CD4-positive, alpha-beta T cell treated with Interleukin-12 subunit alpha and Interleukin-12 subunit beta, for 1 hour (primary cell): ENCODE data around the gene KRTAP12-3.
"Not testable (repeated sequence)": the region's sequence is repeated elsewhere in the genome, so short reads cannot be mapped to it uniquely, and the experiment has no call there.

Experiments used
- DNase-seq: peaks from one replicate; pipeline ENCODE4 v3.0.0-alpha.2; 2020

KRTAP12-3 gene

DNA sequence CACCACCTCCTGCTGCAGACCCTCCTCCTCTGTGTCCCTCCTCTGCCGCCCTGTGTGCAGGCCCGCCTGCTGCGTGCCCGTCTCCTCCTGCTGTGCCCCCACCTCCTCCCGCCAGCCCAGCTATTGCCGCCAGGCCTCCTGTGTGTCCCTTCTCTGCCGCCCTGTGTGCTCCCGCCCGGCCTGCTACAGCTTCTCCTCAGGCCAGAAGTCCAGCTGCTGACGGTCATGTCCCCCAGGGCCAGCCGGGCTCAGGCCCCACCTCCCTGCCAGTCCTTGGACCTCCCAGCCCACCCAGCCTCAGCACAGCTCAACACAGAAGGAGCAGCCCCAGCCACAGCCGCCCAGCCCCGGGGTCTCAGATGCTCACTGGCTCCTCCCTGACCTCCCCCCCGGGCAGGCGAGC lies 29.9 kb upstream of the KRTAP12-3 start:
- not testable (repeated sequence) for DNase-seq

DNA sequence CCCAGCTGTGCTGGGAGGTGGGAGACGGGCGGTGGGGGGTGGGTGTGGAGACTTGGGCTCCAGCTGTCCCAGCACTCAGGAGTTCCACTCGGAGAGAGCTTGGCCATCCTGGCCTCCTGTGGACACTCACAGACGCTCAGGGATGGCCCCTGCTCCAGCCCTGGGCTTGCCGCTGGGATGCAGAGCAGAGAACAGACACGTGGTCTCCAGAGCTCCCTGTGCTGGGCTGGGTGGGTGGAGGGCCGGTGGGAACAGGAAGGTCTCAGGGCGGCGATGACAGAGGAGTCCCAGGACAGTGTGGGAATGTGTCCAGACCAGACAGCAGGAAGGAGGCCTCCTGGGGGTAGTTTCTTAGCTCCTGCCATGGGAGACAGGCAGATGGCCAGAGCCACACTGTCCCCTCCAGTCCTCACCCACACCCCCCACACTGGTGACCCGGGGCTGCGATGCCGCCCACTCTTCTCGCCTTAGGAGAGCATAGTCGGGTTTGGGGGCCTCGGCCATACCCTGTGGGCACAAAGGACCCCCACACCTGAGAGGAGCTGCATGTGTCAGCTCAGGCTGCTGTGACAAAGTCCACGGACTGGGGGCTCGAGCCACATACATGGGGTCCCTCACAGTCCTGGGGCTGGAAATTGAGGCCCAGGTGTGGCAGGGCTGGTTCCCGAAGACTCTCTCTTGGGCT lies 28.9 kb upstream of the KRTAP12-3 start:
- no peak for DNase-seq

DNA sequence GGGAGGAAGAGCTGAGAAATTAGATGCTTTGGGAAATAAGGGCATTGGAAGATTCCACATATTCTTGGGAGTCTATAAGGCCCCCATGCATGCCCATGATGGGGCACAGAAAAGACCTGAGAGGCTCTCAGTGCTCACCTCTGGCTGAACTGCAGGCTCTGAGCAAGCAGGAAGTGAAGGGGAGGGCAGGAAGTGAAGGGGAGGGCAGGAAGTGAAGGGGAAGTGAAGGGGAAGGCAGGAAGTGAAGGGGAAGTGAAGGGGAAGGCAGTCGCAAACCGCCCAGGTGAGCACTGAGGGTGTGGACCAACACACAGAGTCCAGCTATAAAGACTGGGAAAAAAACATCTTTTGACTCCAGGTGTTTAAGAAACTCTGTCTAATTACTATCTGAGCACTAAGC lies 27.3 kb upstream of the KRTAP12-3 start:
- peak; percentile 12 for DNase-seq

GRCh38 chr21:44632067-44632466 lies 25.7 kb upstream of the KRTAP12-3 start:
- no peak for DNase-seq

DNA sequence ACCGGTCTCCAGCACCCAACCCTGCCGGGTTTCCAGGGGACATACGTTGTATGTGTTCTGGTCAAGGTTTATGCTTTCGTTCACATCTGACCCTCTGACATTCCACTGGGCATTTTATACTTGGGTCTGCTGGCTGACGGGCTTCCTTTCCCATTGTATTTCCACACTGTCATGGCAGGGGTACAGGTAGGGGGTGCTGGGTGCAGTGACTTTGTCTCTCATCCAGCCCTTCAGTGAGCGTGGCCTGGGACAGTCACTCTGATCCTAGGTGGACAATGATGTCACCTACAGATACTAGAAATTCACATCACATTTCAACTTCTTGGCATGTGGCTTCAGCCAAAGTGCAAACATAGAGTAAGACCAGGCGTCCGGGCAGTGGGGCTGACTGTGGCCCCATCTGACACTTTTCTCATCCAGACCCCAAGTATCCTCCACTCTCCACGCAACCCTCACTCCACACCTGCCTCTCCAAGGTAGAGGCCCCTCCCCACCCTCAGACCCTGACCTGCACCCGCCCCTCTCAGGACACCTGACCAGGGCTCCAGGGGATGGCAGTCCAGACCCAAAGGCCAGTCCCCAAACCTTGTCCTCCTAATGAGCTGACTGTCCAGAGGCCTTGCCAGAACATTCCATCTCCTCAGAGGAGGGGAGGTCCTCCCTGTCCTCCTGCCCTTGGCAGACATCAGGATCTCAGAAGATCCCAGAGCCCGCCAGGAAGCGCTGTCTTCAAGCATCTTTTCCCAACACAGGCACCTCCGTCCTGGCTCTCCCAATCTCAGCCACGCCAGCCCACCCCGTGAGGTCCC lies 21.3 kb upstream of the KRTAP12-3 start:
- no peak for DNase-seq

- DNase-seq: no peak
Observed at GRCh38 chr21:44637018-44637850, 20.5 kb upstream of the KRTAP12-3 start, which contains the start of gene KRTAP10-10. Gene KRTAP10-10, plus strand, starts transcription at chr21:44637356. Its CDS starts 62 bp downstream, at chr21:44637418.

DNA sequence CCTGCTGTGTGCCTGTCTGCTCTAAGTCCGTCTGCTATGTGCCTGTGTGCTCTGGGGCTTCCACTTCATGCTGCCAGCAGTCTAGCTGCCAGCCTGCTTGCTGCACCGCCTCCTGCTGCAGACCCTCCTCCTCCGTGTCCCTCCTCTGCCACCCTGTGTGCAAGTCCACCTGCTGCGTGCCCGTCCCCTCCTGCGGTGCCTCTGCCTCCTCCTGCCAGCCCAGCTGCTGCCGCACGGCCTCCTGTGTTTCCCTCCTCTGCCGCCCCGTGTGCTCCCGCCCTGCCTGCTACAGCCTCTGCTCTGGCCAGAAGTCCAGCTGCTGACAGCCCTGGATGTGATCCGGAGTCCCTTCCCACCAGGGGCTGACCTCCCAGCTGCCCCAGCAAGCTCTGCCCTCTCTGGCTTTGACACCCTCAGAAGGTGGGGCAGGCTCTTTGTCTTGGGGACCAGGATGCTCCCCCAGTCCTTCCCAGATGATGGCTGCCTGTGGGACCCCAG lies 19.8 kb upstream of the KRTAP12-3 start:
- DNase-seq: not testable (repeated sequence)

GRCh38 chr21:44638506-44639330 lies 19.0 kb upstream of the KRTAP12-3 start:
- DNase-seq: not testable (repeated sequence)

- DNase-seq: no peak
Observed at GRCh38 chr21:44639331-44639655, 18.4 kb upstream of the KRTAP12-3 start.

DNA sequence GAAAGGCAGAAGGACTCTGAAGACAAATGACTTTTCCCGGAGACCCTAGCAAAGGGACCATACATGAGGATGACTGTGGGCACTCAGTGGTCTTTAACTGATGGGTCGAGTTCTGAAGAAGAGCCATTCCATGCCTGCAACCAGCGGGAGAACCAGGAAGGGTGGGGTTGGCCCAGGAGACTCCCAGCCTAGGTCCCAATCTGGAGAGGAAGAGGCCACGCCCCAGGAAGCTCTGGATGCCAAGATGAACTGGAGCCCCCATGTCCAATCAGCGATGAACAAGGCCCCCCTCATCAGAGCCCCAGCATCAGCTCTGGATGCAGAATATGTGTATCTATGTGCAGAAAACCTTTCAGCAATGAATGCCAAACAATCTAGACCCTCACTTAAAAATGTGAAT lies 17.0 kb upstream of the KRTAP12-3 start:
- DNase-seq: no peak

GRCh38 chr21:44643741-44644310 lies 13.9 kb upstream of the KRTAP12-3 start:
- no peak for DNase-seq

GRCh38 chr21:44644878-44645277 lies 12.9 kb upstream of the KRTAP12-3 start:
- no peak for DNase-seq

DNA sequence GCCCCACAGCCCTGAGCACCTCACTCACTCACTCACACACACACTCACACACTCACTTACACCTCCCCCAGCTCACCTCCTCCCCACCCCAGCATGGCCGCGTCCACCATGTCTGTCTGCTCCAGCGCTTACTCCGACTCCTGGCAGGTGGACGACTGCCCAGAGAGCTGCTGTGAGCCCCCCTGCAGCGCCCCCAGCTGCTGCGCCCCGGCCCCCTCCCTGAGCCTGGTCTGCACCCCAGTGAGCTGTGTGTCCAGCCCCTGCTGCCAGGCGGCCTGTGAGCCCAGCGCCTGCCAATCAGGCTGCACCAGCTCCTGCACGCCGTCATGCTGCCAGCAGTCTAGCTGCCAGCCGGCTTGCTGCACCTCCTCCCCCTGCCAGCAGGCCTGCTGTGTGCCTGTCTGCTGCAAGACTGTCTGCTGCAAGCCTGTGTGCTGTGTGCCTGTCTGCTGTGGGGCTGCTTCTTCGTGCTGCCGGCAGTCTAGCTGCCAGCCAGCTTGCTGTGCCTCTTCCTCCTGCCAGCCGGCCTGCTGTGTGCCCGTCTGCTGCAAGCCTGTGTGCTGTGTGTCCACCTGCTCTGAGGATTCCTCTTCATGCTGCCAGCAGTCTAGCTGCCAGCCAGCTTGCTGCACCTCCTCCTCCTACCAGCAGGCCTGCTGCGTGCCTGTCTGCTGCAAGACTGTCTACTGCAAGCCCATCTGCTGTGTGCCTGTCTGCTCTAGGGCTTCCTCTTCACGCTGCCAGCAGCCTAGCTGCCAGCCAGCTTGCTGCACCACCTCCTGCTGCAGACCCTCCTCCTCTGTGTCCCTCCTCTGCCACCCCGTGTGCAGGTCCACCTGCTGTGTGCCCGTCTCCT lies 11.1 kb upstream of the KRTAP12-3 start, which contains the start of gene KRTAP10-11:
Gene KRTAP10-11 (plus strand): TSS at position 49 of the 856 bp plus-strand sequence. CDS start 45 bp downstream, at position 94.
- DNase-seq: not testable (repeated sequence)

- DNase-seq: no peak
Observed at GRCh38 chr21:44647222-44647552, 10.5 kb upstream of the KRTAP12-3 start.

- DNase-seq: no peak
Observed at GRCh38 chr21:44648557-44649311, 9.0 kb upstream of the KRTAP12-3 start.

DNA sequence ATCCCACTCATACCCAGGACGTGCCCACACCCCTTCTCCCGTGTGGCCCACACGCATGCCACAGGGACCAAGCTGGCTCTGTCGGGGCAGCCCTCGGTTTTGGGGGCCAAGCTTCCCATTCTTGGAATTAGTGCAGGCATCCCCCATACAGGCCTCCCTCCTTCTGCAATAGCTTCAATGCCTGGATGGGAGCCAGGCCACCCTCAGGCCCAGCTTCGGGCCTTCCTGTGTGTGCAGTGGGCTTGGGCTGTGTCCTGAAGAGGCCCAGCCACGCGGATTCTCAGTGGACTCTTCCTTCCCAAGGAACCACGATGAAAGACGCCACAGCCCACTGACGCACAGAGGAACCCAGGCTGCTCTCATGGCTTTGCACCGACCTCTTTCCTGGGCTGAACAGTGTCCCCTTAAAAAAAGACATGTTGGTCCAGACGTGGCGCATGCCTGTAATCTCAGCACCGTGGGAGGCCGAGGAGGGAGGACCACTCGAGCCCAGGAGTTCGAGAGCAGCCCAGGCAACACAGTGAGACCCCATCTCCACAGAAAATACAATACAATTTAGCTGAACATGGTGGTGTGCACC lies 8.1 kb upstream of the KRTAP12-3 start:
- DNase-seq: no peak

DNA sequence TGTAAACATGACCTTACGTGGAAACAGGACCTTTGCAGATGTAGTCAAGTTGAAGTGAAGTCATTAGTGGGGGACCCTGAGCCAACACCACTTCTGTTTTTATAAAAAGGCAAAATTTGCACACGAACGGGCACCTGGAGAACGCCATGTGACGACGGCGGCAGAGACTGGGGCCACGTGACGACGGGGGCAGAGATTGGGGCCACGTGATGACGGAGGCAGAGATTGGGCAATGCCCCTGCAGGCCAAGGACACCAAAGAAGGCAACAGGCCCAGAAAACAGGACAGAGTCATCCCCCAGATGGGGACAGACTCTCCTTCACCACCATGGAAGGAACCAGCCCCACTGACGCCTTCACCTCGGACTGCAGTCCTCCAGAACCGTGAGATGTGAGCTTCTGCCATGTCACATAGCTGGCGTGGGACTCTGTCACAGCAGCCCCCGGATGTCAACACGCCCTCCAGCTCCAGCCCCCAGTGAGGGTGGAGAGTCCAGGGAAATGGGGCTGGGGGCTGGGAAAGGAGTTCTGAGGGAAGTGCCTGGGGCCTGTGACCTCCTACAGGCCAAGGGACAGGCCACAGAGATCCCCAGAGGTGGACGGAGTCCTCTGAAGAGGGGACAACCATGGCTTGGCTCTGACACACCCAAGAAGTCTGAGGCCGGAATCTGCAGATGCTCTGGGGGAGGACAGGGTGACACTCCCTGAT lies 7.3 kb upstream of the KRTAP12-3 start:
- DNase-seq: no peak

DNA sequence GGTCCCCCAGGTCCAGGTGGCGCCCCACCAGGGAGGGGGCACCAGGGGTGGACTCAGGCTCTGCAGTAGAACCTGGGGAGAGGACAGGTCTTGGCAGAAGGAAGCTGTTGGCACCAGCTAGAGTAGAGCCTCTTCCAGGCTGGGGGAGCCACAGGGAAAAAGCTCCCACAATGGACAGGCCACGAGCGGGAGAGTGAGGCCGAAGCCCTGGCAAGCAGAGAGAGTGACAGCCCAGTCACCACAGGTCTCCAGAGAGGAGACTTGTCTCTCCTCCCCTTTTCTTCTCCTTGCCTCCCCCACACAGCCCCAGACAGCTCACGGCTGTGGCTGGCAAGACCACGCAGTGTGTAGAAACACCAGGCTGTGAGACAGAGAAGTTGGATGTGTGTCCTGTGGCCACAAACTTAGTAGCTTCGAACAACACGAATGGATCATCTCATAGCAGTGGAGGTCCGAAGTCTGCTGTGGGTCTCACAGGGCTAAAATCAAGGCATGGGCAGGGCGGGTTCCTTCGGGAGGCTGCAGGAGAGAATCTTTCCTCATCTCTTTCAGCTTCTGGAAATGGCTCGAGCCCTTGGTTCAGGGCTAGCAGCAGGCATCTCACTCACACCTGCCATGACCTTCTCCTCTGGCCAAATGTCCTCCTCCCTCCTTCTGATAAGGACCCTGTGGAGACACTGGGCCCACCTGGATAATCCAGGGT lies 6.6 kb upstream of the KRTAP12-3 start:
- DNase-seq: no peak
